Mesenchymal stem cell (in vitro differentiated cells and primary cell): ENCODE measurements around the gene USP9Y.

ENCODE experiments used
- DNase-seq: peaks from one replicate; pipeline ENCODE4 v3.0.0-alpha.2; 2013
- H2AFZ ChIP-seq: one replicate; pipeline ENCODE4 v1.6.1; 2013; ENCODE audit warnings: low read depth, mild to moderate bottlenecking, control low read depth, inconsistent platforms, low read length, moderate library complexity
- H2AK5ac ChIP-seq: 2 replicates; pipeline ENCODE4 v1.6.1; 2013; ENCODE audit warnings: low read length, moderate library complexity, mild to moderate bottlenecking, inconsistent platforms; ENCODE audit not compliant: severe bottlenecking
- H2BK120ac ChIP-seq: one replicate; pipeline ENCODE4 v1.6.1; 2013; ENCODE audit warnings: low read depth, mild to moderate bottlenecking, inconsistent platforms, low read length, moderate library complexity
- H2BK12ac ChIP-seq, 2 experiments: one replicate each; pipeline ENCODE4 v1.6.1; 2013; ENCODE audit warnings: inconsistent platforms in 2 of 2, low read length in 2 of 2, mild to moderate bottlenecking in 2 of 2, moderate library complexity in 2 of 2, control low read depth in 1 of 2
- H2BK15ac ChIP-seq: one replicate; pipeline ENCODE4 v1.6.1; 2013; ENCODE audit warnings: mild to moderate bottlenecking, low read depth, inconsistent platforms; ENCODE audit not compliant: poor library complexity, severe bottlenecking
- H2BK5ac ChIP-seq: 2 replicates; pipeline ENCODE4 v1.6.1; 2013; ENCODE audit warnings: low read depth, mild to moderate bottlenecking, low read length, control low read depth, inconsistent platforms; ENCODE audit not compliant: poor library complexity, severe bottlenecking
- H3K14ac ChIP-seq, 2 experiments: one replicate each; pipeline ENCODE4 v1.6.1; 2013; ENCODE audit warnings: inconsistent platforms in 2 of 2, low read length in 2 of 2, control low read depth in 1 of 2, mild to moderate bottlenecking in 1 of 2, moderate library complexity in 1 of 2
- H3K18ac ChIP-seq, 2 experiments: one replicate each; pipeline ENCODE4 v1.6.1; 2013; ENCODE audit warnings: inconsistent platforms in 2 of 2, low read length in 2 of 2, control low read depth in 1 of 2, low read depth in 1 of 2, mild to moderate bottlenecking in 1 of 2
- H3K23ac ChIP-seq, 2 experiments: one replicate each; pipeline ENCODE4 v1.6.1; 2013; ENCODE audit warnings: inconsistent platforms in 2 of 2, low read length in 2 of 2, mild to moderate bottlenecking in 2 of 2, moderate library complexity in 2 of 2, control low read depth in 1 of 2
- H3K27ac ChIP-seq: 2 replicates; pipeline ENCODE4 v1.5.1; 2013; ENCODE audit warnings: mild to moderate bottlenecking, moderate library complexity, low read length, control low read depth, inconsistent platforms; ENCODE audit not compliant: poor library complexity, severe bottlenecking
- H3K27me3 ChIP-seq, 2 experiments: 2 replicates each; pipeline versions ENCODE4 v1.6.1 to v1.7.0; 2013; ENCODE audit warnings: low read length in 2 of 2, mild to moderate bottlenecking in 2 of 2, moderate library complexity in 2 of 2, control low read depth in 1 of 2, inconsistent platforms in 1 of 2; ENCODE audit not compliant: control insufficient read depth in 1 of 2, insufficient read depth in 1 of 2
- H3K36me3 ChIP-seq, 2 experiments: 2 replicates each; pipeline versions ENCODE4 v1.6.1 to v1.7.0; 2013; ENCODE audit warnings: low read length in 2 of 2, control low read depth in 1 of 2, inconsistent platforms in 1 of 2, low read depth in 1 of 2, mild to moderate bottlenecking in 1 of 2; ENCODE audit not compliant: insufficient read depth in 2 of 2, control insufficient read depth in 1 of 2
- H3K4ac ChIP-seq, 2 experiments: one replicate each; pipeline ENCODE4 v1.6.1; 2013; ENCODE audit warnings: inconsistent platforms in 2 of 2, low read length in 2 of 2, mild to moderate bottlenecking in 2 of 2, moderate library complexity in 2 of 2, control low read depth in 1 of 2, low read depth in 1 of 2
- H3K4me1 ChIP-seq: 2 replicates; pipeline ENCODE4 v1.6.1; 2013; ENCODE audit warnings: low read depth, low read length, control low read depth; ENCODE audit not compliant: control insufficient read depth, insufficient read depth
- H3K4me2 ChIP-seq: 2 replicates; pipeline ENCODE4 v1.6.1; 2013; ENCODE audit warnings: low read length, mild to moderate bottlenecking, inconsistent platforms; ENCODE audit not compliant: poor library complexity, severe bottlenecking
- H3K4me3 ChIP-seq, 2 experiments: 2 replicates each; pipeline versions ENCODE4 v1.5.1 to v1.7.0; 2013; ENCODE audit warnings: low read length in 2 of 2, mild to moderate bottlenecking in 2 of 2, control low read depth in 1 of 2, low read depth in 1 of 2; ENCODE audit not compliant: insufficient read depth in 1 of 2
- H3K79me1 ChIP-seq: replicated peaks from 2 replicates; pipeline ENCODE4 v1.6.1; 2013; ENCODE audit warnings: mild to moderate bottlenecking, control low read depth, low read length, inconsistent platforms; ENCODE audit not compliant: poor library complexity, severe bottlenecking
- H3K9ac ChIP-seq: 2 replicates; pipeline ENCODE4 v1.7.0; 2013; ENCODE audit warnings: mild to moderate bottlenecking, low read length, moderate library complexity
- H3K9me3 ChIP-seq: 2 replicates; pipeline ENCODE4 v1.7.0; 2013; ENCODE audit warnings: mild to moderate bottlenecking, low read length; ENCODE audit not compliant: control insufficient read depth
- H4K8ac ChIP-seq: one replicate; pipeline ENCODE4 v1.6.1; 2013; ENCODE audit warnings: inconsistent platforms, mild to moderate bottlenecking, low read length, moderate library complexity
- H4K91ac ChIP-seq: one replicate; pipeline ENCODE4 v1.6.1; 2013; ENCODE audit warnings: mild to moderate bottlenecking, low read length, inconsistent platforms
- WGBS: methylation state at CpG from one replicate; pipeline ENCODE4 v1.1.7; 2013; ENCODE audit warnings: mixed read lengths; 5-methylcytosine and 5-hydroxymethylcytosine counted together

Gene USP9Y

DNA sequence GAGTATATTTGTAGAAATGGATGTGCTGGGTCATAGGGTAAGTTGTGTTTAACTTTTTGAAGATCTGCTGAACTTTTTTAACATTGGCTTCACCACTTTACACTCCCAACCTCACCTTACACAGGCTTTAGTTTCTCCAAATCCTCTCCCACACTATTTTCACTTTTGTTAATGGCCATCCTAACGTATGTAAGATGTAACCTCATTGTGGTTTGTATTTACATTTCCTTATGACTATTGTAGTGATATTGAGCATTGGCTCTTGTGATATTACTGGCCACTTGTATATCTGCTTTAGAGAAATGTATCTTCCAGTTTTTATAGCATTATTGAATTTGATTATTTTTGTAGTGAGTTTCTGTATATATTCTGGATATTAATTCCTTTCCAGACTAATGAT lies 93.0 kb downstream of the USP9Y start:
- Histone ChIP-seq H3K4me3 (no peak overlapping the region), H3K9ac (no peak overlapping the region), H2BK15ac (no peak overlapping the region), H3K18ac (no peak overlapping the region), H2BK5ac (no peak overlapping the region), H3K27me3 (no peaks in the 10 kb centered on the region), H2BK120ac (no peak overlapping the region), H4K8ac (no peak overlapping the region), H2BK12ac (no peak overlapping the region), H3K14ac (no peak overlapping the region), H2AK5ac (no peak overlapping the region), H4K91ac (no peak overlapping the region), H3K9me3 (no peaks in the 10 kb centered on the region), H3K79me1 (no peaks in the 10 kb centered on the region), H3K23ac (no peak overlapping the region), H3K4me2 (no peak overlapping the region), H2AFZ (no peak overlapping the region), H3K27ac (no peak overlapping the region), H3K4me1 (no peaks in the 10 kb centered on the region), H3K4ac (no peak overlapping the region), H3K36me3 (peaks cover 0 to 5% of the 10 kb centered on the region in 2 experiments)
- WGBS = 100% methylated on average over 1 of the region's 1 CpG
- DNase-seq = no peak

DNA sequence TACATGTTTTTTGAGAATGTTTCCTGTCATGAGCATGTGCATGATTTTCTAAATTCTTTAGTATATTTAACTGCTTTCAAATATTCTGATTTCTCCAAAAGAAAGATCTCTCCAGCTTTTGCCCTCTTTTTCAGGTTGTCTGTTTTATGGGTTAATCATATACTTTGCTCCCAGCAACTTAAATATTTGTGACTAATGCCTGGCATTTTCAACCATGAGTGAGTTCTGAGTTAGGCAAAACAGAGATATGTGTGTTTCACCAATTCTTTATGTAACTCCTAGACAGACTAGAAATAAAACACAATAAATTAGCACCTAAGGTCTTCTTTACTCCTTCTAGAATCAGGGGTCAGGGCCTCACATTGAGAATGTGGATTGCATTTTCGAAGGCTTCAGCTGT lies 107.0 kb downstream of the USP9Y start:
- DNase-seq = peak; percentile 3
- H2BK120ac ChIP-seq = no peak overlapping the region
- no peaks in the 10 kb centered on the region for H3K9me3 ChIP-seq
- no peak overlapping the region for H2BK12ac ChIP-seq
- peaks cover 0 to 6% of the 10 kb centered on the region in 2 experiments for H3K36me3 ChIP-seq
- H3K9ac ChIP-seq = no peak overlapping the region
- H3K27ac ChIP-seq = peak overlapping the region; percentile 64
- no peak overlapping the region for H3K23ac ChIP-seq
- H3K79me1 ChIP-seq = peaks cover 3% of the 10 kb centered on the region
- H2AFZ ChIP-seq = no peak overlapping the region
- no peak overlapping the region for H2BK15ac ChIP-seq
- no peak overlapping the region for H4K8ac ChIP-seq
- peak overlapping the region; percentile 3 for H3K4me2 ChIP-seq
- no peak overlapping the region for H3K4me3 ChIP-seq
- H3K18ac ChIP-seq = no peak overlapping the region
- no peak overlapping the region for H3K14ac ChIP-seq
- H3K4me1 ChIP-seq = peaks cover 2% of the 10 kb centered on the region
- H3K27me3 ChIP-seq = no peaks in the 10 kb centered on the region
- H3K4ac ChIP-seq = no peak overlapping the region
- H2BK5ac ChIP-seq = no peak overlapping the region
- WGBS = no CpG with 5 or more reads among the region's 1 CpG
- H2AK5ac ChIP-seq = no peak overlapping the region
- no peak overlapping the region for H4K91ac ChIP-seq

DNA sequence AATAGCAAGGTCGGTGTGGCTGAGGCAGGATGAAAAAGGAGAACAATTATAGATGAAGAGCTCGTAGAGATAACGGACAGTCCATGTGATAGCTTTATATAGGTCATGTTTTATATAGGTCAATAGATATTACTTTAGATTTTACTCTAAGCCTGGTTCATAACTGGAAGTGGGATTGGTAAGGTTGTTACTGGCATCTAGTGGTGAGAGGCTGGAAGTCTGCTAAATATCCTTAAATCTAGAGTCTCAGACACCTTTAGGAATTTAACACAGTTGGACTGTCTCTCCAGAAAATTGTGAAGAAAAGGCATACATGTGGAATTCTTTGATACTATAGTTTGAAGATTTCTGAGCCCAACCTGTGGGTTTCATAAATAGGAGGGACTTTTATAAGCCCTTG lies 108.0 kb downstream of the USP9Y start:
- Histone ChIP-seq H2BK120ac (no peak overlapping the region), H2AK5ac (no peak overlapping the region), H2BK12ac (no peak overlapping the region), H3K27me3 (no peaks in the 10 kb centered on the region), H3K79me1 (no peaks in the 10 kb centered on the region), H3K4me3 (no peak overlapping the region), H4K8ac (no peak overlapping the region), H3K4me1 (peaks cover 2% of the 10 kb centered on the region), H3K9me3 (no peaks in the 10 kb centered on the region), H3K4ac (no peak overlapping the region), H3K14ac (no peak overlapping the region), H2BK5ac (no peak overlapping the region), H3K9ac (no peak overlapping the region), H4K91ac (no peak overlapping the region), H3K27ac (no peak overlapping the region), H3K36me3 (no peaks in the 10 kb centered on the region), H2BK15ac (no peak overlapping the region), H3K4me2 (no peak overlapping the region), H2AFZ (no peak overlapping the region), H3K23ac (no peak overlapping the region), H3K18ac (no peak overlapping the region)
- WGBS = 100% methylated on average over 1 of the region's 3 CpGs
- peak; percentile 22 for DNase-seq

DNA sequence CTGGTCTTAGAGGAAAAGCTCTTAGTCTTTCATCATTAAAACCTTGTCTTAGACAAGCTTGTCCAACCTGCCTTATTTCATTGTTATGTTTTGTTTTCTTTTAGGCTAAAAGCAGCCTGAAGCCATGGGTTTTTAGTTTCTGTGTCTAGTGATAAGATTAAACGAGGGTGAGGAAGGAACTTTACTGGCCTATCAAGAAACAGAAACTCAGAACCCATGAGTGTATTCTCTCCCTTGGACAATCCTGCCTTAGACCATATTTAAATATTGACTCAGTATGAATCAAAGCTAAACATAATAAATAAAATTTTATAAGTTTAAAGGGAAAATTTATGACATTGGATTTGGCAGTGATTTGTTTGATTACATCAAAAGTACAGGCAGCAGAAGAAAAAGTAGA lies 122.4 kb downstream of the USP9Y start:
- Histone ChIP-seq H3K4me3 (no peak overlapping the region), H2BK5ac (no peak overlapping the region), H3K36me3 (peaks cover 0 to 6% of the 10 kb centered on the region in 2 experiments), H2BK12ac (no peak overlapping the region), H3K9me3 (no peaks in the 10 kb centered on the region), H3K23ac (no peak overlapping the region), H2BK120ac (no peak overlapping the region), H2AK5ac (no peak overlapping the region), H3K18ac (no peak overlapping the region), H4K91ac (no peak overlapping the region), H3K27me3 (no peaks in the 10 kb centered on the region), H3K4me1 (no peaks in the 10 kb centered on the region), H4K8ac (no peak overlapping the region), H3K14ac (no peak overlapping the region), H3K79me1 (peaks cover 2% of the 10 kb centered on the region), H3K27ac (no peak overlapping the region), H3K4me2 (no peak overlapping the region), H2BK15ac (no peak overlapping the region), H3K4ac (no peak overlapping the region), H2AFZ (no peak overlapping the region), H3K9ac (no peak overlapping the region)
- no CpG with 5 or more reads among the region's 1 CpG for WGBS
- DNase-seq = no peak
